ENCODE measurements around the gene CELF4.

The CELF4 gene

DNA sequence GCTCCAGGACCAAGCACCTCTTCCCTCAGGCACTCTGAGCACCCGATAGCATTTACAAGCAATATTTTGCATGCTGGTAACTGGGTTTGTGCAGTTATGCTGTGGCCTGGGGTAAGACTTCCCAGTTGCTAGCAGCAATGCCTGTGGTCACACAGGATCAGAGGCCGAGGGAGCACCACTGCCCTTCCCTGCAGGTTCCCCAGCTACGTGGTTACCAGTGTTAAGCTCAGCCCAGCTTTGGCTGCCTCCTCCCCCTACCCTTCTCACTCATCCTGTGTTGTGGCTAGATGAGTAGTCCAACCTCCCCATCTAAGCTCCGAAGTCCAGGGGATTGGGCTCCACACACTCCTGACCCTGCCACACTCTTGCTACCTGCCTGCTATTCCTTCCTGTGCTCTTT, 141.1 kb downstream of the CELF4 start:
- Histone ChIP-seq H3K27me3 (replicated peaks; ENCODE audit: control insufficient read depth, insufficient read depth, low read length, poor library complexity, severe bottlenecking) (no peaks in the 10 kb centered on the region), H3K36me3 (ENCODE audit: control insufficient read depth, insufficient read depth, low read length) (no peaks in the 10 kb centered on the region), H3K9me3 (ENCODE audit: control insufficient read depth, low read length) (no peaks in the 10 kb centered on the region), H3K27ac (ENCODE audit: insufficient read depth, low read length, poor library complexity, severe bottlenecking) (no peak overlapping the region), H3K4me3 (ENCODE audit: insufficient read depth, low read depth, low read length, poor library complexity, severe bottlenecking) (no peak overlapping the region), H3K4me1 (ENCODE audit: control insufficient read depth, insufficient read depth, low read length, poor library complexity, severe bottlenecking) (no peaks in the 10 kb centered on the region)
- no peak for DNase-seq

DNA sequence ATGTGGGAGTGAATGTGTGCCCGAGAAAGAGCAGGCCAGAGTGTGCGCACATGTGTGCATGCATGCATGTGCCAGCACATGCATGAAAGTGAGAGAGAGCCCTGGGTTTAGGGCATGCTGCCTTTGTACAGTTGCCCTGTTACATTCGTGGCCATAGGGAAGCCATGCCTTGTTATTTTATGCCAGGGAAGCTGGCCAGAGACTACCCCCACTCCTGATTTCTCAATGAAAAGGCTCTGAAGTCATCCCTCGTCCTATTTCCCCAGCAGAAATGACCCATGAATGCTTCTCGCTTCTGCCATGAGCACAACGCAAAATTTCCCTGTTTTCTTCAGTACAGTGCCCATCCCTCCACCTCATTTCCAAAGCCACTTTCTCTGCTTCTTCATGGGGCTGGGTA, 143.0 kb downstream of the CELF4 start:
- no peaks in the 10 kb centered on the region for H3K4me1 ChIP-seq (ENCODE audit: control insufficient read depth, insufficient read depth, low read length, poor library complexity, severe bottlenecking)
- H3K27ac ChIP-seq (ENCODE audit: insufficient read depth, low read length, poor library complexity, severe bottlenecking), result no peak overlapping the region
- no peaks in the 10 kb centered on the region for H3K9me3 ChIP-seq (ENCODE audit: control insufficient read depth, low read length)
- H3K36me3 ChIP-seq (ENCODE audit: control insufficient read depth, insufficient read depth, low read length), result no peaks in the 10 kb centered on the region
- no peak for DNase-seq
- no peak overlapping the region for H3K4me3 ChIP-seq (ENCODE audit: insufficient read depth, low read depth, low read length, poor library complexity, severe bottlenecking)
- no peaks in the 10 kb centered on the region for H3K27me3 ChIP-seq (replicated peaks; ENCODE audit: control insufficient read depth, insufficient read depth, low read length, poor library complexity, severe bottlenecking)

GRCh38 chr18:37422116-37422515, 143.5 kb downstream of the CELF4 start:
- Histone ChIP-seq H3K27ac (ENCODE audit: insufficient read depth, low read length, poor library complexity, severe bottlenecking) (no peak overlapping the region), H3K36me3 (ENCODE audit: control insufficient read depth, insufficient read depth, low read length) (no peaks in the 10 kb centered on the region), H3K4me3 (ENCODE audit: insufficient read depth, low read depth, low read length, poor library complexity, severe bottlenecking) (no peak overlapping the region), H3K9me3 (ENCODE audit: control insufficient read depth, low read length) (no peaks in the 10 kb centered on the region), H3K27me3 (replicated peaks; ENCODE audit: control insufficient read depth, insufficient read depth, low read length, poor library complexity, severe bottlenecking) (no peaks in the 10 kb centered on the region), H3K4me1 (ENCODE audit: control insufficient read depth, insufficient read depth, low read length, poor library complexity, severe bottlenecking) (no peaks in the 10 kb centered on the region)
- DNase-seq, result no peak

GRCh38 chr18:37421341-37422077, 144.1 kb downstream of the CELF4 start:
- Histone ChIP-seq H3K27ac (ENCODE audit: insufficient read depth, low read length, poor library complexity, severe bottlenecking) (no peak overlapping the region), H3K36me3 (ENCODE audit: control insufficient read depth, insufficient read depth, low read length) (no peaks in the 10 kb centered on the region), H3K9me3 (ENCODE audit: control insufficient read depth, low read length) (no peaks in the 10 kb centered on the region), H3K27me3 (replicated peaks; ENCODE audit: control insufficient read depth, insufficient read depth, low read length, poor library complexity, severe bottlenecking) (no peaks in the 10 kb centered on the region), H3K4me1 (ENCODE audit: control insufficient read depth, insufficient read depth, low read length, poor library complexity, severe bottlenecking) (no peaks in the 10 kb centered on the region), H3K4me3 (ENCODE audit: insufficient read depth, low read depth, low read length, poor library complexity, severe bottlenecking) (no peak overlapping the region)
- no peak for DNase-seq

DNA sequence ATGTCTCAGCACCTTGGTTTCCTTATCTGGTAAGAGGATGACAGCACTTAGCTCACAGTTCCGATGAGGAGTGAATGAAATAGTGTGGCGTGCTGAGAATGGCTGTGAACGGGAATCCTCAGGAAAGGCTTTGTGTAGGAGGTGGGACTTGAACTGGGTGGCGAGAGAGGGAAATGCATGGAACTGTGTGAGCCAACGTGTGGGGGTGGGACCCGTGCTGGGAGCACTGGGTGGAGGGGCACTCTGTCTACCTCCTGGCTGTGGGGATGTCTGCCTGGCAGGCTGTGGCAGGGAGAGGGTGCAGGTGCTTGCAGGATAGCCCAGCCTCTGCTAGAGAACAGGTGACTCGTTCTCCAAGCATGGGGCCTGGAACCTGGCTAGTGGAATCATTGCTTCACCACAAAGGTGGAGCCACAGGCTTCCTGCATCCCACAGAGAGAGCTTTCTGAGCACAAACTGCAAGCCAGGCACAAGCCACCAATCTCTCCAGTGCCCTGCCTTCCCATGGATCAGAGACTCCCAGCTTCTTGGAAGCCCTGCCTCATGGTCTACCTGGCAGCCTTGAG, 145.2 kb downstream of the CELF4 start:
- Histone ChIP-seq H3K27me3 (replicated peaks; ENCODE audit: control insufficient read depth, insufficient read depth, low read length, poor library complexity, severe bottlenecking) (no peaks in the 10 kb centered on the region), H3K27ac (ENCODE audit: insufficient read depth, low read length, poor library complexity, severe bottlenecking) (no peak overlapping the region), H3K4me1 (ENCODE audit: control insufficient read depth, insufficient read depth, low read length, poor library complexity, severe bottlenecking) (no peaks in the 10 kb centered on the region), H3K4me3 (ENCODE audit: insufficient read depth, low read depth, low read length, poor library complexity, severe bottlenecking) (no peak overlapping the region), H3K36me3 (ENCODE audit: control insufficient read depth, insufficient read depth, low read length) (no peaks in the 10 kb centered on the region), H3K9me3 (ENCODE audit: control insufficient read depth, low read length) (no peaks in the 10 kb centered on the region)
- DNase-seq, result no peak

GRCh38 chr18:37419866-37420265, 145.7 kb downstream of the CELF4 start:
- no peaks in the 10 kb centered on the region for H3K27me3 ChIP-seq (replicated peaks; ENCODE audit: control insufficient read depth, insufficient read depth, low read length, poor library complexity, severe bottlenecking)
- H3K4me3 ChIP-seq (ENCODE audit: insufficient read depth, low read depth, low read length, poor library complexity, severe bottlenecking), result no peak overlapping the region
- H3K9me3 ChIP-seq (ENCODE audit: control insufficient read depth, low read length), result no peaks in the 10 kb centered on the region
- no peak overlapping the region for H3K27ac ChIP-seq (ENCODE audit: insufficient read depth, low read length, poor library complexity, severe bottlenecking)
- no peaks in the 10 kb centered on the region for H3K4me1 ChIP-seq (ENCODE audit: control insufficient read depth, insufficient read depth, low read length, poor library complexity, severe bottlenecking)
- no peaks in the 10 kb centered on the region for H3K36me3 ChIP-seq (ENCODE audit: control insufficient read depth, insufficient read depth, low read length)
- DNase-seq, result no peak

DNA sequence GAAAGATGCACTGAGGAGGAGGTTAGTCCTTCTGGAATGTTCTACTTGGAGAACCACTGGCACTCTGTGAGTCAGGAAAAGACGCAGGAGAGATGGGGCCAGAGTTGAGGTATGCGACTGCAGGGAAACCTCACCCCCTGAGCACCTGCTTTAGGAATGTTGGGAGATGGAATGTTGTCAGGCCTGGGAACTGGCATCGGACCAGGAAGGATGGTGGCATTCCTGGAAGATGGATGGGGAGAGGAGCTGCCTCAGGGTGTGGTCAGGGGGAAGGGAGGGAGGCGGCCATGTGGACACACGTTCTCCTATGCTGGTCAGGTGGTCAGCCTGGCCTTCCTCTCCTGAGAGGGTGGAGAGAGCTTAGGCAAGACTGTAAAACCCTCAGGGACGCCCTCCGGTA, 146.3 kb downstream of the CELF4 start:
- Histone ChIP-seq H3K4me3 (ENCODE audit: insufficient read depth, low read depth, low read length, poor library complexity, severe bottlenecking) (no peak overlapping the region), H3K9me3 (ENCODE audit: control insufficient read depth, low read length) (no peaks in the 10 kb centered on the region), H3K27ac (ENCODE audit: insufficient read depth, low read length, poor library complexity, severe bottlenecking) (no peak overlapping the region), H3K4me1 (ENCODE audit: control insufficient read depth, insufficient read depth, low read length, poor library complexity, severe bottlenecking) (no peaks in the 10 kb centered on the region), H3K36me3 (ENCODE audit: control insufficient read depth, insufficient read depth, low read length) (no peaks in the 10 kb centered on the region), H3K27me3 (replicated peaks; ENCODE audit: control insufficient read depth, insufficient read depth, low read length, poor library complexity, severe bottlenecking) (no peaks in the 10 kb centered on the region)
- DNase-seq, result no peak

DNA sequence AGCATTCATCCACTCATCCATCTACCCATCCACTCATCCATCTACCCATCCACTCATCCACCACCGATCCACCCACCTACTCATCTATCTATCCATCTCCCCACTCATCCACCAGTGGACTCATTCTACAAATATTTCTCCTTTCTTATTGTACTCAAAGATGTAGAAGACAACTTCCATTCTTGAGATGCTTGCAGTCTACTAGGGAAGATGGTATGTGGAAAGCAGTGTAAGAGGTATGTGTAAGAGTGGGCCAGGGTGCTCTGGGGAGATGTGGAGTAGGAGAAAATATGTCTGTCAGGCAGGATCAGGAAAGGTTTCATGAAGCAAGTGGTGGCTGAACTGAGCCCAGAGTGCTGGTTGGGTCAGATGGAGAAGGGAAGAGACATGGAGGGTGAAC, 150.8 kb downstream of the CELF4 start:
- Histone ChIP-seq H3K27ac (ENCODE audit: insufficient read depth, low read length, poor library complexity, severe bottlenecking) (no peak overlapping the region), H3K4me1 (ENCODE audit: control insufficient read depth, insufficient read depth, low read length, poor library complexity, severe bottlenecking) (no peaks in the 10 kb centered on the region), H3K36me3 (ENCODE audit: control insufficient read depth, insufficient read depth, low read length) (no peaks in the 10 kb centered on the region), H3K27me3 (replicated peaks; ENCODE audit: control insufficient read depth, insufficient read depth, low read length, poor library complexity, severe bottlenecking) (no peaks in the 10 kb centered on the region), H3K9me3 (ENCODE audit: control insufficient read depth, low read length) (no peaks in the 10 kb centered on the region), H3K4me3 (ENCODE audit: insufficient read depth, low read depth, low read length, poor library complexity, severe bottlenecking) (no peak overlapping the region)
- no peak for DNase-seq

- Histone ChIP-seq H3K27ac (ENCODE audit: insufficient read depth, low read length, poor library complexity, severe bottlenecking) (no peak overlapping the region), H3K4me1 (ENCODE audit: control insufficient read depth, insufficient read depth, low read length, poor library complexity, severe bottlenecking) (no peaks in the 10 kb centered on the region), H3K4me3 (ENCODE audit: insufficient read depth, low read depth, low read length, poor library complexity, severe bottlenecking) (no peak overlapping the region), H3K27me3 (replicated peaks; ENCODE audit: control insufficient read depth, insufficient read depth, low read length, poor library complexity, severe bottlenecking) (no peaks in the 10 kb centered on the region), H3K36me3 (ENCODE audit: control insufficient read depth, insufficient read depth, low read length) (no peaks in the 10 kb centered on the region), H3K9me3 (ENCODE audit: control insufficient read depth, low read length) (no peaks in the 10 kb centered on the region)
- no peak for DNase-seq
Observed at GRCh38 chr18:37412829-37413228, 152.8 kb downstream of the CELF4 start.

GRCh38 chr18:37412333-37412732, 153.3 kb downstream of the CELF4 start:
- no peaks in the 10 kb centered on the region for H3K4me1 ChIP-seq (ENCODE audit: control insufficient read depth, insufficient read depth, low read length, poor library complexity, severe bottlenecking)
- H3K4me3 ChIP-seq (ENCODE audit: insufficient read depth, low read depth, low read length, poor library complexity, severe bottlenecking), result no peak overlapping the region
- H3K27ac ChIP-seq (ENCODE audit: insufficient read depth, low read length, poor library complexity, severe bottlenecking), result no peak overlapping the region
- no peaks in the 10 kb centered on the region for H3K9me3 ChIP-seq (ENCODE audit: control insufficient read depth, low read length)
- no peaks in the 10 kb centered on the region for H3K36me3 ChIP-seq (ENCODE audit: control insufficient read depth, insufficient read depth, low read length)
- no peak for DNase-seq
- H3K27me3 ChIP-seq (replicated peaks; ENCODE audit: control insufficient read depth, insufficient read depth, low read length, poor library complexity, severe bottlenecking), result no peaks in the 10 kb centered on the region

Measured in effector memory CD4-positive, alpha-beta T cell (primary cell).